DND-41 (cell line): Measurements from ENCODE around the gene PTPRN2.
"Not testable (repeated sequence)": the region's sequence is repeated elsewhere in the genome, so short reads cannot be mapped to it uniquely, and the experiment has no call there.

Experiments
- CTCF ChIP-seq: IDR thresholded peaks from 2 replicates; pipeline ENCODE4 v1.5.1; 2012; ENCODE audit warnings: borderline replicate concordance, low read length, moderate library complexity, mild to moderate bottlenecking; ENCODE audit not compliant: poor library complexity, severe bottlenecking; ENCODE audit errors: extremely low read depth
- EZH2 ChIP-seq: IDR thresholded peaks from 3 replicates; pipeline ENCODE4 v1.6.1; 2012; ENCODE audit warnings: borderline replicate concordance, low read depth, mild to moderate bottlenecking, moderate library complexity, low read length, inconsistent platforms; ENCODE audit not compliant: severe bottlenecking

GRCh38 chr7:158376839-158377186 is 210.8 kb downstream of the PTPRN2 start:
- TF ChIP-seq CTCF, EZH2: not testable (repeated sequence)
